ENCODE measurements around the gene PLTP.

DNA sequence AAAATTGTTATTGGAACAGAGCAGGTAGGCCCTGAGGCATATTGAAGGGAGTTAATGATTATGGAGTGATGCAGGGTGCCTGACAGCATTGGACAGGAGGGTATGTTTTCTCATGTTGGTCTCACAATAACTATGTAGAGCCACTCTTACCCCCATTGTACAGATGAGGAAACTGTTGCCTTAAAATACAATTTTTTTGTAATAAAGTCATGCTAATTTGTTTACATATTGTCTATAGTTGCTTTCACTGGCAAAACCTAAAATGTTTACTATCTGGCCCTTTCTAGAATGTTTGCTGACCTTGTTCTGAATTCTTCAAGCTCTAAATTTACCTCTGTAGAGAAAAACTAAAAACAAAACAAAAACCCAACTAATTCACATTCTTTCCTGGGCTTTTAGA is 60.5 kb downstream of the PLTP start:
- TF ChIP-seq, protein P1, sequence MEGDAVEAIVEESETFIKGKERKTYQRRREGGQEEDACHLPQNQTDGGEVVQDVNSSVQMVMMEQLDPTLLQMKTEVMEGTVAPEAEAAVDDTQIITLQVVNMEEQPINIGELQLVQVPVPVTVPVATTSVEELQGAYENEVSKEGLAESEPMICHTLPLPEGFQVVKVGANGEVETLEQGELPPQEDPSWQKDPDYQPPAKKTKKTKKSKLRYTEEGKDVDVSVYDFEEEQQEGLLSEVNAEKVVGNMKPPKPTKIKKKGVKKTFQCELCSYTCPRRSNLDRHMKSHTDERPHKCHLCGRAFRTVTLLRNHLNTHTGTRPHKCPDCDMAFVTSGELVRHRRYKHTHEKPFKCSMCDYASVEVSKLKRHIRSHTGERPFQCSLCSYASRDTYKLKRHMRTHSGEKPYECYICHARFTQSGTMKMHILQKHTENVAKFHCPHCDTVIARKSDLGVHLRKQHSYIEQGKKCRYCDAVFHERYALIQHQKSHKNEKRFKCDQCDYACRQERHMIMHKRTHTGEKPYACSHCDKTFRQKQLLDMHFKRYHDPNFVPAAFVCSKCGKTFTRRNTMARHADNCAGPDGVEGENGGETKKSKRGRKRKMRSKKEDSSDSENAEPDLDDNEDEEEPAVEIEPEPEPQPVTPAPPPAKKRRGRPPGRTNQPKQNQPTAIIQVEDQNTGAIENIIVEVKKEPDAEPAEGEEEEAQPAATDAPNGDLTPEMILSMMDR (conservative IDR thresholded peaks at IDR 0.05): no peak
- no peak for TF ChIP-seq ZFX (IDR thresholded peaks at IDR 0.05)

Measured in C4-2B (cell line).